A673 (cell line): ENCODE results near the gene MDM2.

Source experiments
- CTCF ChIP-seq: fragments of 300-800, 200-600 bp; sonication (generic); conservative IDR thresholded peaks from 2 replicates; pipeline ENCODE4 v1.5.1; 2017; ENCODE audit warnings: low read depth, mild to moderate bottlenecking, antibody characterized with exemption, low read length, moderate library complexity, mixed read lengths
- EZH2 ChIP-seq: fragments of 200-600 bp; sonication (generic); IDR thresholded peaks from 2 replicates; pipeline ENCODE4 v1.6.1; 2017; ENCODE audit warnings: borderline replicate concordance, low read depth, mild to moderate bottlenecking, mixed read lengths, antibody characterized with exemption, low read length; ENCODE audit not compliant: poor library complexity, severe bottlenecking

DNA sequence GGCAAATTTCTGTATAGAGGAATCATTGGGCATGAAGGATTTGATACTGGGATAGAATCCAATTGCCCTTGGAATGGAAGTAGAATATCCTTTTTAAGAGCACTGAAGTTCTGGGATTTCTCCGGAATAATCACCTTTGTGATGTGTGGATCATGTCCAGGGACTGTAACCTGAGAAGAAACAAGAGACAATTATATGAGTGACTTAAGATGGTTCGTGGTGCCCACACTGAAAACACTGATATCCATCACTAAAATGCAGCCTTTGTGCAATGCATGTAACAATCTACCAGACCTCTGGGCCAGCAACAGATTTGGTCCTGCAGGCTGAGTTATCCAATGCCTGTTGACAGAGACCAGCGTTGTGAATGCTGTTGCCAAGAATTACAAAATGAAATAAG is 48.5 kb downstream of the MDM2 start:
- TF ChIP-seq CTCF (no peak), EZH2 (no peak)
